NOMO-1 treated with dmso at 0.1 percent for 144 hours (cell line): ENCODE data around the gene SYNPR.
"Not testable (repeated sequence)": the region's sequence is repeated elsewhere in the genome, so short reads cannot be mapped to it uniquely, and the experiment has no call there.

Experiments
- DNase-seq: peaks from one replicate; lab custom pipeline; 2025; ENCODE audit not compliant: unreplicated experiment; lab: John Stamatoyannopoulos, UW

SYNPR gene

GRCh38 chr3:63278171-63279004 lies at the start of gene SYNPR:
TSS of gene SYNPR (plus strand) at chr3:63278308.
- no peak for DNase-seq

DNA sequence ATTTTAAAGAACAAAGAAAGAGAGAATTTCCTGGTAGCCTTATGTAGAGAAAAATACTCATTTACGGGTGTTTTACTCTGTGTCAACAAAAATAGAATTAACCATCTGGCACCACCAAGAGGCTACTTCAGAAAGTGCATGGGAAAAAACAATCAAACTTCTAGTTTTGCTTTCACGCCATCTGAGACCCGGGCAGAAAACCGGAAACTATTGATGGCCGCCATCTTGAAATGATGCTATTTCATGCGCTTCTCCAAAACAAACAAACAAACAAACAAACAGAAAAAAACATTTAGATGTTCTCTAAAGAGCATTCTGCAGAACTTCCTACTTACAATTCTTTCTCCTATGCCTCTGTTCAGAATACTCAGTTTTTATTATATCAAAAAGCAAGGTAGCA lies 49.4 kb upstream of the SYNPR start:
- peak; percentile 1 for DNase-seq

GRCh38 chr3:63230146-63230545 lies 48.0 kb upstream of the SYNPR start:
- no peak for DNase-seq

- DNase-seq = no peak
Observed at GRCh38 chr3:63231643-63232042, 46.5 kb upstream of the SYNPR start.

GRCh38 chr3:63232764-63233396 lies 45.2 kb upstream of the SYNPR start:
- DNase-seq = no peak

GRCh38 chr3:63240381-63240902 lies 37.7 kb upstream of the SYNPR start:
- no peak for DNase-seq

DNA sequence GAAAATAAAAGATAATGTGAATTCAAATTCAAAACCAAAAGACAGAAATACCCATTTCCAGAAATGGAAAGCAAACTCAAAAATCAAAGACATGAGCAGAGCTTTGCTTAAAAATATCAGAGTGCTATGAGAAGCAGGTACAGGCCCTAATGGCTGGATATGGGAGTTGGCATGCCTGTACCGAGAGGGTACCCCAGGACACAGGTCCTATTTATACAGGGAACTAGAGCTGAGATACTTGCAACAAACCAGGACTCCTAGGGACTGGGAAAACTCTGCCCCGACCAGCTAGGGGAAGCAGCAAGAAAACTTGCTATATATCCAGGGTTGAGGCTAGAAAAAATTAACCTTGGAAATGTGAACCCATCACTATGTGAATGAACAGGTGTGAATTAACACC lies 36.0 kb upstream of the SYNPR start:
- DNase-seq = no peak

DNA sequence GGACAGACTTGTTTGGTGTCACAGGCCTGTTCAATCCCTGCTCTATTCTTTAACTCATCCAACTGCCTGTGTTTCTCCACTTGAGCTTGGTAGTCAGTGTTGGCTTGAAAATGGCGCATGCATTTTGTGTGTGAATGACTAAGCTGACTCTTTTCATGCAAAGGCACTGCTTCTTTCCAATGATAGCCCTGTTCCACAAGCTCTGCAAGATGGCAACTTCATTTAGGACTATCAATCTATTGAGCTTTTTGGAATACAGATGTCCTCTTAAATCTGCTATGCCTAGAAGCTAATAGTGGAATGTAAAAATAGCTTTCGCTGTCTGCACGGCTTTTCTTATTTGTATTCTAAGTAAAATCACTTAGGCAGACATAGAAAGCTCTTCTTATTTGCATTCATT lies 33.6 kb upstream of the SYNPR start:
- no peak for DNase-seq

DNA sequence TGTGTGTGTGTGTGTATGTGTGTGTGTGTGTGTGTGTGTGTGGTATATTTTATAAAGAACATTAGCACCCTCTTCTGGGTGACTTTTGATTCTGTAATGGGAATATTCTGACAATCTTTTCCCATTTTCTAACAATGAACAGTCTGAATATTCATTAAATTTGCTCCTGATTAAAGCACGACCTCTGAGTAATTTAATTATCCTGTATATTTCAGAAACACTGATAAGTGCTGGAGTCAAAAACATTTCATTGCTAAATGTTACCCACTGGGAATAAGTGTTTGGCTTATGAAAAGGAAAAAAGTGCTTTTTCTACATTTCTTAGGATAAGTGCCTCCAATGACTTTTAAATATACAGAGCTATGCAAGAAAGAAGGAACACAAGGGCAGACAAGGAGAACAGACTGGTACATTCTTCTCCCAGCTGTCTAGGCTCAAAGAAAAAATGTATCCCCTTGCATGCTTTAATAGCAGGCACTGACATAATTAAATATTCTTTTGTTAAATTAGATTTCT lies 32.3 kb upstream of the SYNPR start:
- DNase-seq = no peak

- no peak for DNase-seq
Observed at GRCh38 chr3:63248015-63248414, 30.1 kb upstream of the SYNPR start.

DNA sequence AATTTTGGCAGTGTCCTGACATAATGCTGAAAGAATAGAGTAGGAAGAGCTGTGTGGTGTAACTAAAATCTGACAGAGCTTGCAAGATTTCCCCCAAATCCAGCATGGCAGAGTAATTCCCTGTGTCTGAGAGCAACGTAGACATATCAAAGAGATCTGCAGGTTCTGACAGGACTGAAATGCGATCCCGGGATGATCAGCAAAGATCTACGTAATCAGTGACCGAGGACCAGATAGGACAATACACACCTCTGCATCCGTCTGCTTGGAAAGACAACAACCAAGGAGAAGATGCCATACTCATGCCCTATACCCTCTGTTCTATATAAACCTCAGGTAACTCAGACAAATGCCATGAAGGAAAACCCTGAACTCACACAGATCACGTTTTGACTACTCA lies 26.6 kb upstream of the SYNPR start:
- DNase-seq = no peak

- DNase-seq = not testable (repeated sequence)
Observed at GRCh38 chr3:63255819-63256218, 22.3 kb upstream of the SYNPR start.

DNA sequence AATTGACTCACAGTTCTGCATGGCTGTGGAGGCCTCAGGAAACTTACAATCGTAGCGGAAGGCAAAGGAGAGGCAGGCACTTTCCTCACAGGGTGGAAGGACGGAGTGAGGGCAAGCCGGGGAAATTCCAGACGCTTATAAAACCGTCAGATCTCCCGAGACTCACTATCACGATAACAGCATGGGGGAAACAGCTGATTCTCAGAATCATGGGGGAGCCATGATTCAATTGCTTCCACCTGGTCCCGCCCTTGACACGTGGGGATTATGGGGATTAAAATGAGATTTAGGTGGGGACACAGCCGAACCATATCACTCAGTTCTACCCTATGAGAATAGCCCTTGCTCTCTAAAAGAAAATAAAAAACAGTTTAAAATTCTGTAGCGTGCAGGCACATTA lies 13.4 kb upstream of the SYNPR start:
- DNase-seq = no peak

GRCh38 chr3:63274359-63274758 lies 3.7 kb upstream of the SYNPR start:
- DNase-seq = no peak

DNA sequence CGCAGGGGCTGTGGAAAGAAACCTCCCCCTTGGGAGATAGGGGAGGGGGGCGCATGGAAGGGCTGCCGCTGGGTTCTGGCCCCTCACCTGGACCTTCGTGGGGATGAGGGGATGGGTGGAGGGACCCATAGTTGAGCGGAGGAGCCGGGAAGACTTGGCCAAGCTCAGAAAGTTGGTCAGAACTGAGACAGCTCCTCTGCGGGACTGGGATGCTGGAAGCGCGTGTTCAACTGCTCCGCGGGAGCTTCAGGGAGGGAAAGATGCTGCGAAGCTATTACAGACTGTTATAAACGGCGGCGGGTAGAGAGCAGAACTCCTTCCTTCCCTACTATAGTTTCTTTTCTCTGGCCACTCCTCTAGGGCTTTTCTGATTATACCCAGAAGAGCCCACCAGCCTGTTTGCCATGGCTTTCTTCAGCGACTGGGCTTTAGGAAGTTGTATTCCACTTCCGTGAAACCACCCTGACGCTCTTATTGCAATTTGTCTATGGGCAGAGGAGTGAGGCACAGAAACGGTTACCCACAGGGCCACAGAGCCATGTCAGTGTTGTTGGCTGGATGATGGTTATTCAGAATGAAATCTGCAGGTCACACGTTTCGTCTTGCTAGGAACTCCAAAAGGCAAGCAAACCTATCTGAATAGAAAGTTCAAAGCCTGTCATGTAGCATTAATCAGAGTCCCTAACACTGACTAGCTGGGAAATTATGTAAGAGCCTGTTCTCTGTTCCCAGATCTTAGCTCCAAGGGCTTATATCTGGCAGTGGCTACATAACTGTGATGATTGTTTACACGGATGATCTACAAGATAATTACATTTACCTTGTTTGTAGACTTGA lies 1.1 kb downstream of the SYNPR start:
- DNase-seq = no peak

- DNase-seq = no peak
Observed at GRCh38 chr3:63287610-63288009, 9.5 kb downstream of the SYNPR start.

DNA sequence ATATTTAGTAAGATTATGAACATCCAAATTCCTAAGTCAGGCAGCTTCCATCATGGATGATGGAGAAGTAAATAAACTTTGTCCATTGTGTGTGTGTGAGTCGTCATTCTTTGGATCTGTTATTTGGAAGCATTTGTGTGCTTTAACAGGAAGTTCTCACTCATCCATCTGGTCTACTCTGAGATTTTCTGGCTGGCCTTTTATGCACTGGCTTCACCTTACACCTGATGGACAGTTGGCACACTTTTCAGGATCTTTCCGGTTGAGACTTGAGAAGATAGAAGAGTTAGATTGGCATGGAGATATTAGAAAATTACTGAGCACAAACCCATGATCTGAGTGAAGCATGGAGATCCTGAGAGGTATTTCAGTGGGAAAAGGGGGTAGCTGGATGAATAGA lies 12.6 kb downstream of the SYNPR start:
- DNase-seq = no peak

DNA sequence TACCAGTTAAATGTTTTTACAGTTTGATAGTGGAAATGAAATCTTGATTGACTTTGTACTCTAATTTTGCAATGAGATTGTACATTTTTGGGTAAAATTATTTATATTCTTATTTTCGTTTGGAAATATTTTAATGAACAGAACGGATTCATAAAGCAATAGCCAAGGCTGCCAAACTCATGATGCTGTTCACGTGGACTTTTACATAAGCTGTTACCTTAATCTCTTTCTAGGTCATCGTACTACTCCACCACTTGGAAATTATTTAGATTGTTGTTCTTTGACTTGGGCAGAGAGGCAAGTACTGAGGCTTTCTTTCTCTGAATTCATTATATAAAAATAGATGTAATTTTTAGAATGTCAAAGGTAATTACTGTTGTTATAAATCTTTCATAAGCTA lies 16.2 kb downstream of the SYNPR start:
- DNase-seq = no peak

GRCh38 chr3:63295356-63295755 lies 17.2 kb downstream of the SYNPR start:
- DNase-seq = no peak

- DNase-seq = no peak
Observed at GRCh38 chr3:63295806-63296205, 17.7 kb downstream of the SYNPR start.

DNA sequence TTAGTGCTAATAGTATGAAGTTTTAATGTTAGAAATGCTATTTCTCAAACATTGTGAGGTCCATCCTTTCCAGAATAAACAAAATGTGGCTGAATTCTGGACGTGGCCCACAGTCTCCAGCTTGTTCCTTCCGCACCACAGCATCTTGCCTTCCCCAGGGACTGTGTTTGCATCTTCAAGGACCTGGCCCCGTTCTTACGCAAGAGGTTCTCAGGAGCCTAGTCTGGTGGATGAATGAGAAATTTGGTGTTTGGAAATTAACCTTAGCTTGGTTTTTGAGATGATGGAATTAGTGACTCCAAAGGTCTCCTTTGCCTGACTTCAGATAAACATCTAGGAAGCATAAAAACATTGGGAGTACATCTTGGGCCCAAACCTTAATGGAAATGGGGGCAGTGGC lies 18.1 kb downstream of the SYNPR start:
- no peak for DNase-seq
